Suprapubic skin (tissue), 4 donors: ENCODE measurements around the gene RNF112. TPM values are rescaled to one million over a fixed set of nuclear protein-coding genes. Genes with fewer than 3 reads are reported as not detected.

Source experiments
- DNase-seq, 2 donors: peaks; one replicate each; pipeline ENCODE4 v3.0.0-alpha.2; 2019; ENCODE audit warnings: low spot score in 2 of 2
- H3K27ac ChIP-seq: fragments of 200-600 bp; sonication (generic); one replicate; pipeline ENCODE4 v1.5.1; 2019
- H3K27me3 ChIP-seq: fragments of 200-600 bp; sonication (generic); one replicate; pipeline ENCODE4 v1.5.1; 2019
- H3K36me3 ChIP-seq: fragments of 200-600 bp; sonication (generic); one replicate; pipeline ENCODE4 v1.5.1; 2019
- H3K4me1 ChIP-seq: fragments of 200-600 bp; sonication (generic); one replicate; pipeline ENCODE4 v1.5.1; 2019
- H3K4me3 ChIP-seq: fragments of 200-600 bp; sonication (generic); one replicate; pipeline ENCODE4 v1.5.1; 2019; ENCODE audit warnings: mild to moderate bottlenecking
- H3K9me3 ChIP-seq: fragments of 200-600 bp; sonication (generic); one replicate; pipeline ENCODE4 v1.5.1; 2019
- EP300 ChIP-seq: sonication (generic); formaldehyde crosslinking; IDR thresholded peaks from one replicate; pipeline ENCODE4 v1.6.1; 2017; ENCODE audit warnings: antibody characterized with exemption
- POLR2A ChIP-seq, 2 donors: fragments of 450-650 bp; IDR thresholded peaks; one replicate each; pipeline ENCODE4 v1.6.1; 2017; ENCODE audit warnings: antibody characterized with exemption in 2 of 2, mild to moderate bottlenecking in 2 of 2, moderate library complexity in 2 of 2
- POLR2AphosphoS5 ChIP-seq, 3 donors: sonication (generic); formaldehyde crosslinking; IDR thresholded peaks; one replicate each; pipeline ENCODE4 v1.6.1; 2017; ENCODE audit warnings: antibody characterized with exemption in 3 of 3
- WGBS: methylation state at CpG from one replicate; pipeline ENCODE4 v1.1.5; 2018; 5-methylcytosine and 5-hydroxymethylcytosine counted together
- total RNA-seq, 4 donors: library from RNA; depleted of rRNA; stranded (reverse); fragments of >200 nt; gene quantifications; one replicate each; pipeline ENCODE4 v1.1.0, GENCODE V29; 2016
- TF ChIP-seq, protein P1 (sequence below), 2 donors: fragments of 200-600 bp in 1 of 2; fragments of 450-650 bp in 1 of 2; sonication (generic) in 1 of 2; IDR thresholded peaks; one replicate each; pipeline ENCODE4 v1.5.1; 2016 to 2019; ENCODE audit warnings: antibody characterized with exemption in 2 of 2, mild to moderate bottlenecking in 1 of 2, moderate library complexity in 1 of 2

Gene RNF112
- total RNA-seq, 4 donors from 2014 or later = 0.62 to 3.9 (median 1.5) TPM

- no peak for DNase-seq
- Histone ChIP-seq H3K27ac (no peak overlapping the region), H3K4me1 (peaks cover 22% of the 10 kb centered on the region), H3K4me3 (no peak overlapping the region), H3K36me3 (no peaks in the 10 kb centered on the region), H3K9me3 (no peaks in the 10 kb centered on the region), H3K27me3 (no peaks in the 10 kb centered on the region)
- WGBS = 51% methylated on average over 5 of the region's 6 CpGs
- TF ChIP-seq POLR2AphosphoS5 (IDR thresholded peaks at IDR 0.05) (no peak), POLR2A (IDR thresholded peaks at IDR 0.05) (no peak), EP300 (no peak)
- TF ChIP-seq, protein P1, sequence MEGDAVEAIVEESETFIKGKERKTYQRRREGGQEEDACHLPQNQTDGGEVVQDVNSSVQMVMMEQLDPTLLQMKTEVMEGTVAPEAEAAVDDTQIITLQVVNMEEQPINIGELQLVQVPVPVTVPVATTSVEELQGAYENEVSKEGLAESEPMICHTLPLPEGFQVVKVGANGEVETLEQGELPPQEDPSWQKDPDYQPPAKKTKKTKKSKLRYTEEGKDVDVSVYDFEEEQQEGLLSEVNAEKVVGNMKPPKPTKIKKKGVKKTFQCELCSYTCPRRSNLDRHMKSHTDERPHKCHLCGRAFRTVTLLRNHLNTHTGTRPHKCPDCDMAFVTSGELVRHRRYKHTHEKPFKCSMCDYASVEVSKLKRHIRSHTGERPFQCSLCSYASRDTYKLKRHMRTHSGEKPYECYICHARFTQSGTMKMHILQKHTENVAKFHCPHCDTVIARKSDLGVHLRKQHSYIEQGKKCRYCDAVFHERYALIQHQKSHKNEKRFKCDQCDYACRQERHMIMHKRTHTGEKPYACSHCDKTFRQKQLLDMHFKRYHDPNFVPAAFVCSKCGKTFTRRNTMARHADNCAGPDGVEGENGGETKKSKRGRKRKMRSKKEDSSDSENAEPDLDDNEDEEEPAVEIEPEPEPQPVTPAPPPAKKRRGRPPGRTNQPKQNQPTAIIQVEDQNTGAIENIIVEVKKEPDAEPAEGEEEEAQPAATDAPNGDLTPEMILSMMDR (IDR thresholded peaks at IDR 0.05) = no peak
Observed at GRCh38 chr17:19363460-19364035, 47.5 kb upstream of the RNF112 start.

GRCh38 chr17:19364699-19365498 is 46.1 kb upstream of the RNF112 start:
- WGBS = 74% methylated on average over 7 of the region's 14 CpGs
- H3K4me3 ChIP-seq = no peak overlapping the region
- DNase-seq = no peak
- H3K27me3 ChIP-seq = no peaks in the 10 kb centered on the region
- H3K27ac ChIP-seq = no peak overlapping the region
- H3K36me3 ChIP-seq = no peaks in the 10 kb centered on the region
- TF ChIP-seq EP300 (no peak), POLR2AphosphoS5 (IDR thresholded peaks at IDR 0.05) (no peak), POLR2A (IDR thresholded peaks at IDR 0.05) (no peak)
- TF ChIP-seq, protein P1 (IDR thresholded peaks at IDR 0.05) = no peak
- no peaks in the 10 kb centered on the region for H3K9me3 ChIP-seq
- peaks cover 22% of the 10 kb centered on the region for H3K4me1 ChIP-seq

DNA sequence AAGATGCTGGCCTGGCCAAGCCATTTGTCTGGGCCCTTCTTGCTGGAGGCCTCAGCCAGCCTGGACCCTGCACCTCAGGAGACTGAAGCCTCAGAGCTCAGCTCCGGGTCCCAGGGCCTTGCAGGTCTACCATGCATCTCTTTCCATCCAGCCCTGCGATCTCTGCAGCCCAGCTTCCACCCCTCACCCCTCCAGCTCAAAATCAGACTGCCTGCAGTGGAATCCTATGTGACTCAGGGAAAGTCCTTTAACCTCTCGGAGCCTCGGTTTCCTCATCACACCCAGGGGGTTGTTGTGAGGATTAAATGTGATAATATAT is 45.6 kb upstream of the RNF112 start:
- Histone ChIP-seq H3K9me3 (no peaks in the 10 kb centered on the region), H3K4me3 (no peak overlapping the region), H3K36me3 (no peaks in the 10 kb centered on the region), H3K4me1 (peaks cover 26% of the 10 kb centered on the region), H3K27me3 (no peaks in the 10 kb centered on the region), H3K27ac (no peak overlapping the region)
- TF ChIP-seq EP300 (no peak), POLR2AphosphoS5 (IDR thresholded peaks at IDR 0.05) (no peak), POLR2A (IDR thresholded peaks at IDR 0.05) (no peak)
- TF ChIP-seq, protein P1 (IDR thresholded peaks at IDR 0.05) = no peak
- 94% methylated on average over 4 of the region's 4 CpGs for WGBS
- DNase-seq = no peak

GRCh38 chr17:19365833-19366636 is 45.0 kb upstream of the RNF112 start:
- H3K4me3 ChIP-seq = no peak overlapping the region
- peaks cover 31% of the 10 kb centered on the region for H3K4me1 ChIP-seq
- no peaks in the 10 kb centered on the region for H3K36me3 ChIP-seq
- TF ChIP-seq POLR2AphosphoS5 (IDR thresholded peaks at IDR 0.05) (no peak), POLR2A (IDR thresholded peaks at IDR 0.05) (no peak), EP300 (no peak)
- TF ChIP-seq, protein P1 (IDR thresholded peaks at IDR 0.05) = no peak
- H3K27ac ChIP-seq = no peak overlapping the region
- WGBS = 96% methylated on average over 8 of the region's 9 CpGs
- no peaks in the 10 kb centered on the region for H3K9me3 ChIP-seq
- H3K27me3 ChIP-seq = no peaks in the 10 kb centered on the region
- no peak for DNase-seq

DNA sequence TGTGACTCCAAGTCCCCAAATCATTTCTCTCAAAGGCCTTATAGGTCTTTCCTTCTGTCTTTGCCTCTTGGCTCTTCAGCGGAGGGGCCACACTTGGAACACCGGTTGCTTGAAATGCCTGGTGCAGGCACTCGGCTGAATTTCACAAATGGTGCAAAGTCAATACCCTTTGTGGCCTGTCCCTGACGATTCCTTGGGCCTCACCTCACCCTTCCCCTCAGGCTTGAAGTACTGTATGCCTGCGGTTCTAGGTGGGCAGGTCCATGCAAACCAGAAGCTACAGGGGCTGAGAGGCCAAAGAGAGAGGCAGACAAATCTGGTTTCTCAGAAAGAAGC is 44.4 kb upstream of the RNF112 start:
- 87% methylated on average over 5 of the region's 5 CpGs for WGBS
- Histone ChIP-seq H3K27ac (no peak overlapping the region), H3K9me3 (no peaks in the 10 kb centered on the region), H3K27me3 (no peaks in the 10 kb centered on the region), H3K36me3 (no peaks in the 10 kb centered on the region), H3K4me1 (peaks cover 31% of the 10 kb centered on the region), H3K4me3 (no peak overlapping the region)
- DNase-seq = no peak
- no peak for TF ChIP-seq EP300
- TF ChIP-seq POLR2A (IDR thresholded peaks at IDR 0.05) = no peak
- TF ChIP-seq, protein P1 (IDR thresholded peaks at IDR 0.05) = no peak
